Upper lobe of left lung (tissue), 4 donors: ENCODE results near the gene TMIGD3.

Experiments
- CTCF ChIP-seq, 6 experiments: fragments of 450-650 bp in 4 of 6; fragments of 200-600 bp in 2 of 6; sonication (generic) in 2 of 6; IDR thresholded peaks; one replicate each; pipeline ENCODE4 v1.5.1; 2016 to 2019; ENCODE audit warnings: antibody characterized with exemption in 6 of 6
- EP300 ChIP-seq, 4 donors: sonication (generic); formaldehyde crosslinking; IDR thresholded peaks; one replicate each; pipeline ENCODE4 v1.5.1; 2017; ENCODE audit warnings: antibody characterized with exemption in 4 of 4, control low read depth in 2 of 4
- POLR2A ChIP-seq, 4 donors: fragments of 450-650 bp; IDR thresholded peaks; one replicate each; pipeline ENCODE4 v1.5.1; 2016 to 2017; ENCODE audit warnings: antibody characterized with exemption in 4 of 4, mild to moderate bottlenecking in 2 of 4

DNA sequence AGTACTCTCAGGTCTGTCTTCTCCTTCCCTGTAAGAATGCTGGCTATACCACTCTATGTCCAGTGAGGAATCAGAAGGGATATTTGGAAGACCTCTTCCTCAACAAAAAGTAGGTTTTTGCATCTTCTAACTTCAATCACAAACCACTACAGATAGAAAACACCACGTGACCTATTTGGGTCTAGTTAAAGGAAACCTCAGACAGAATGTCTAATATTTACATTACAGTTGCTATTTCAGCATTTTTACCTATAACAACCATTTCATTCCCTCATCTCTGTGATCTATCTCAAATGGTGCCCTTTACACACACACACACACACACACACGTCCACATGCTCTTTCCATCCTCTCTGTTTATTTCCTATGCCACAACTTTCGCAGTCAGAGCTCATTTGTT, 7.9 kb upstream of the TMIGD3 start:
- TF ChIP-seq EP300 (IDR thresholded peaks at IDR 0.05): no peak
- TF ChIP-seq CTCF (IDR thresholded peaks at IDR 0.05): no peak
- no peak for TF ChIP-seq POLR2A (IDR thresholded peaks at IDR 0.05)
